ENCODE data around the gene NDUFA8. TPM values are rescaled to one million over a fixed set of nuclear protein-coding genes. Genes with fewer than 3 reads are reported as not detected.

NDUFA8 gene
- total RNA-seq, 1 experiment from 2014 or later, result 55.5 TPM

GRCh38 chr9:122100756-122101155 lies 58.8 kb downstream of the NDUFA8 start:
- ATAC-seq, result no peak
- Histone ChIP-seq H3K27me3 (ENCODE audit: control insufficient read depth, insufficient read depth, low read length) (no peaks in the 10 kb centered on the region), H3K36me3 (ENCODE audit: control insufficient read depth, insufficient read depth, low read length) (no peaks in the 10 kb centered on the region), H3K27ac (ENCODE audit: low read length) (no peak overlapping the region), H3K4me3 (ENCODE audit: low read depth in 2 of 2, low read length in 2 of 2) (no peak overlapping the region), H3K9me3 (ENCODE audit: control insufficient read depth, insufficient read depth, low read depth, low read length) (no peaks in the 10 kb centered on the region), H3K4me1 (ENCODE audit: control insufficient read depth, insufficient read depth, low read length) (no peaks in the 10 kb centered on the region)
- intact Hi-C loops (cut with micrococcal nuclease; ENCODE audit: unreplicated experiment) (no loop called here), in situ Hi-C loops (cut with HindIII; ENCODE audit: low pct_unique_long_range_greater_than_20kb, low sequenced_read_pairs) (no loop called here)
- BruUV-seq (replicated peaks), result no TSS peak
- CTCF ChIA-PET, result no interaction called here
- DNase-seq (ENCODE audit: low read depth, low spot score), result no peak
- POLR2A ChIA-PET, result no interaction called here
- TF ChIP-seq REST (IDR thresholded peaks at IDR 0.05; ENCODE audit: insufficient read depth in 1 of 2, low read depth in 2 of 2, low read length in 1 of 2), result no peak
- TF ChIP-seq TCF7L2 (IDR thresholded peaks at IDR 0.05; ENCODE audit: low read depth, low read length), result no peak
- TF ChIP-seq SIN3A (IDR thresholded peaks at IDR 0.05; ENCODE audit: borderline replicate concordance, insufficient read depth, low read depth, low read length), result no peak
- no peak for TF ChIP-seq POLR2AphosphoS5 (IDR thresholded peaks at IDR 0.05; ENCODE audit: low read depth, low read length)
- no peak for TF ChIP-seq CTCF (IDR thresholded peaks at IDR 0.05)

- intact Hi-C loops (cut with micrococcal nuclease; ENCODE audit: unreplicated experiment), result loop anchor here (2.0 to 10.0 kb wide), 2 partner anchors 23 to 355 kb away; no protein-coding TSS in a partner anchor
- no peaks in the 10 kb centered on the region for H3K27me3 ChIP-seq (ENCODE audit: control insufficient read depth, insufficient read depth, low read length)
- DNase-seq (ENCODE audit: low read depth, low spot score), result peak; percentile 32
Measured at GRCh38 chr9:122099271-122099869, 60.2 kb downstream of the NDUFA8 start.

More at GRCh38 chr9:122099271-122099869, 60.2 kb downstream of the NDUFA8 start:
- Histone ChIP-seq H3K36me3 (ENCODE audit: control insufficient read depth, insufficient read depth, low read length) (no peaks in the 10 kb centered on the region), H3K4me1 (ENCODE audit: control insufficient read depth, insufficient read depth, low read length) (no peaks in the 10 kb centered on the region), H3K4me3 (ENCODE audit: low read depth in 2 of 2, low read length in 2 of 2) (no peak overlapping the region), H3K9me3 (ENCODE audit: control insufficient read depth, insufficient read depth, low read depth, low read length) (no peaks in the 10 kb centered on the region), H3K27ac (ENCODE audit: low read length) (no peak overlapping the region)
- peak; percentile 90 for ATAC-seq
- TF ChIP-seq CTCF (IDR thresholded peaks at IDR 0.05) (peak; percentile 80), TCF7L2 (IDR thresholded peaks at IDR 0.05; ENCODE audit: low read depth, low read length) (no peak)
- POLR2A ChIA-PET, result no interaction called here
- CTCF ChIA-PET, result interaction anchor here (0.5 to 2.1 kb wide), 10 partner anchors 8 to 892 kb away, joined by 3 to 33 read pairs (median 5); no protein-coding TSS in a partner anchor
- in situ Hi-C loops (cut with HindIII; ENCODE audit: low pct_unique_long_range_greater_than_20kb, low sequenced_read_pairs), result no loop called here
- BruUV-seq (replicated peaks), result no TSS peak

All from Panc1 (cell line).